Measurements from ENCODE around the gene ZNF524. TPM values are rescaled to one million over a fixed set of nuclear protein-coding genes. Genes with fewer than 3 reads are reported as not detected.

The ZNF524 gene
- total RNA-seq, 1 donor from 2014 or later: 18.4 TPM

GRCh38 chr19:55644191-55644833, 44.2 kb downstream of the ZNF524 start:
- peak overlapping the region; percentile 50 for H3K4me3 ChIP-seq (ENCODE audit: low read depth, low read length)
- no peak for TF ChIP-seq CTCF (IDR thresholded peaks at IDR 0.05; ENCODE audit: insufficient read depth, low read length, severe bottlenecking)
- DNase-seq (ENCODE audit: low read depth) (no peak), FAIRE-seq (no peak)
- no peaks in the 10 kb centered on the region for H3K27me3 ChIP-seq (ENCODE audit: control insufficient read depth, insufficient read depth, low read length)
- peaks cover 3% of the 10 kb centered on the region for H3K36me3 ChIP-seq (ENCODE audit: control insufficient read depth, insufficient read depth, low read length)

- peaks cover 3% of the 10 kb centered on the region for H3K36me3 ChIP-seq (ENCODE audit: control insufficient read depth, insufficient read depth, low read length)
- no peak for TF ChIP-seq CTCF (IDR thresholded peaks at IDR 0.05; ENCODE audit: insufficient read depth, low read length, severe bottlenecking)
- H3K4me3 ChIP-seq (ENCODE audit: low read depth, low read length): no peak overlapping the region
- FAIRE-seq (no peak), DNase-seq (ENCODE audit: low read depth) (no peak)
- H3K27me3 ChIP-seq (ENCODE audit: control insufficient read depth, insufficient read depth, low read length): no peaks in the 10 kb centered on the region
Measured at GRCh38 chr19:55644842-55645511, 44.9 kb downstream of the ZNF524 start.

- no peak for DNase-seq (ENCODE audit: low read depth)
- Histone ChIP-seq H3K27me3 (ENCODE audit: control insufficient read depth, insufficient read depth, low read length) (no peaks in the 10 kb centered on the region), H3K4me3 (ENCODE audit: low read depth, low read length) (no peak overlapping the region), H3K36me3 (ENCODE audit: control insufficient read depth, insufficient read depth, low read length) (peaks cover 3% of the 10 kb centered on the region)
- no peak for TF ChIP-seq CTCF (IDR thresholded peaks at IDR 0.05; ENCODE audit: insufficient read depth, low read length, severe bottlenecking)
- no peak for FAIRE-seq
Measured at GRCh38 chr19:55645512-55645881, 45.4 kb downstream of the ZNF524 start.

- no peak for FAIRE-seq
- peaks cover 3% of the 10 kb centered on the region for H3K36me3 ChIP-seq (ENCODE audit: control insufficient read depth, insufficient read depth, low read length)
- no peaks in the 10 kb centered on the region for H3K27me3 ChIP-seq (ENCODE audit: control insufficient read depth, insufficient read depth, low read length)
- DNase-seq (ENCODE audit: low read depth): no peak
- TF ChIP-seq CTCF (IDR thresholded peaks at IDR 0.05; ENCODE audit: insufficient read depth, low read length, severe bottlenecking): no peak
- peak overlapping the region; percentile 76 for H3K4me3 ChIP-seq (ENCODE audit: low read depth, low read length)
Measured at GRCh38 chr19:55646889-55647731, 47.0 kb downstream of the ZNF524 start.

GRCh38 chr19:55647732-55648584, 47.9 kb downstream of the ZNF524 start, which contains the start of gene CCDC106:
TSS of gene CCDC106 (plus strand) at chr19:55648212. CDS start at chr19:55649047, 835 bp downstream.
- H3K4me3 ChIP-seq (ENCODE audit: low read depth, low read length): peak within 1 kb of the TSS; percentile 76
- peaks cover 3% of the 10 kb centered on the region for H3K36me3 ChIP-seq (ENCODE audit: control insufficient read depth, insufficient read depth, low read length)
- no peak for TF ChIP-seq CTCF (IDR thresholded peaks at IDR 0.05; ENCODE audit: insufficient read depth, low read length, severe bottlenecking)
- no peaks in the 10 kb centered on the region for H3K27me3 ChIP-seq (ENCODE audit: control insufficient read depth, insufficient read depth, low read length)
- DNase-seq (ENCODE audit: low read depth): no peak
- FAIRE-seq: no peak

Measured in bronchial epithelial cell (primary cell).